ENCODE data around the gene PPP1R14C. TPM values are rescaled to one million over a fixed set of nuclear protein-coding genes. Genes with fewer than 3 reads are reported as not detected.

PPP1R14C gene
- total RNA-seq, 2 donors from 2014 or later, result 0.95 to 1.3 TPM

GRCh38 chr6:150255840-150256239 is 113.0 kb downstream of the PPP1R14C start:
- no peaks in the 10 kb centered on the region for H3K27me3 ChIP-seq (replicated peaks; ENCODE audit: insufficient read depth)
- H3K36me3 ChIP-seq, result no peaks in the 10 kb centered on the region
- H3K4me3 ChIP-seq, result no peak overlapping the region
- H3K9me3 ChIP-seq, result no peaks in the 10 kb centered on the region
- TF ChIP-seq CTCF (IDR thresholded peaks at IDR 0.05), result no peak
- H3K27ac ChIP-seq, result no peak overlapping the region
- H3K4me1 ChIP-seq (ENCODE audit: control insufficient read depth in 1 of 2, low read depth in 2 of 2), result no peaks in the 10 kb centered on the region
- DNase-seq (ENCODE audit: low spot score) (no peak), ATAC-seq (ENCODE audit: insufficient number of reproducible peaks, low FRiP score, low read depth) (no peak)

DNA sequence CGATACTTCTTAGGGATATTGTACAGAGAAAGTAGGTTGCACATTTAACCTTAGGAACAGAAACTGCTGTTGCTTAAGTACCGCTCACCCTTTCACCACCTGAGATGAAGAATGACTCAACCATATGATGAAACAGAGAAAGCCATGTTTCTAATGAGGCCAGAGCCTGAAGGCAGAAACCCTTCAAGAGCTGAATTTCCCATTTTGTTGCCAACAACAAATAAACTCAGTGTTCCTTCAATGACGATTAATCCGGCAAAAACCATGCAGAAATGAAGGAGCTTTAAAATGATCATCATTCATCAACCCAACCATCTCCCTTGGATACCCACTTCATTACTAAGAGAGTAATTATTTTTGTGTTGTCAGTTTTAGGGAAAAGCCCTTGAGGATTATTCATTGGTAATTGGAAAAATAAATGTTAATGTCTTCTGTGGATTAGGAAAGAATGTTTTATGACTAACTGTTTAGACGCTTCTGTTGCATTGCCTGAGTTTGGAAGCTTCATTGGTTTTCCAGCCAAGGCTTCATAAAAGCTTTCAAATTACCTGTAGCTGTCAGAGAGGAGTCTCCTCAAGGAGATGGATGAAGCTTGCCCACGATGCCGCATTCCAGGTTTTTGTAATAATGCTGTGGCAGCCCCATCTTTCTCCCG is 113.9 kb downstream of the PPP1R14C start:
- Histone ChIP-seq H3K27ac (no peak overlapping the region), H3K4me1 (ENCODE audit: control insufficient read depth in 1 of 2, low read depth in 2 of 2) (no peaks in the 10 kb centered on the region), H3K27me3 (replicated peaks; ENCODE audit: insufficient read depth) (no peaks in the 10 kb centered on the region), H3K4me3 (no peak overlapping the region), H3K36me3 (no peaks in the 10 kb centered on the region), H3K9me3 (no peaks in the 10 kb centered on the region)
- DNase-seq (ENCODE audit: low spot score) (no peak), ATAC-seq (ENCODE audit: insufficient number of reproducible peaks, low FRiP score, low read depth) (no peak)
- TF ChIP-seq CTCF (IDR thresholded peaks at IDR 0.05), result no peak

- no peaks in the 10 kb centered on the region for H3K9me3 ChIP-seq
- no peak for TF ChIP-seq CTCF (IDR thresholded peaks at IDR 0.05)
- no peaks in the 10 kb centered on the region for H3K27me3 ChIP-seq (replicated peaks; ENCODE audit: insufficient read depth)
- ATAC-seq (ENCODE audit: insufficient number of reproducible peaks, low FRiP score, low read depth) (no peak), DNase-seq (ENCODE audit: low spot score) (no peak)
- H3K36me3 ChIP-seq, result no peaks in the 10 kb centered on the region
- H3K27ac ChIP-seq, result no peak overlapping the region
- H3K4me3 ChIP-seq, result no peak overlapping the region
- no peaks in the 10 kb centered on the region for H3K4me1 ChIP-seq (ENCODE audit: control insufficient read depth in 1 of 2, low read depth in 2 of 2)
These were observed 115.5 kb downstream of the PPP1R14C start for GRCh38 chr6:150258381-150258780.

GRCh38 chr6:150260931-150261330 is 118.1 kb downstream of the PPP1R14C start:
- Histone ChIP-seq H3K36me3 (no peaks in the 10 kb centered on the region), H3K27ac (no peak overlapping the region)

More at GRCh38 chr6:150260931-150261330, 118.1 kb downstream of the PPP1R14C start:
- H3K4me3 ChIP-seq, result no peak overlapping the region
- no peak for TF ChIP-seq CTCF (IDR thresholded peaks at IDR 0.05)
- no peaks in the 10 kb centered on the region for H3K4me1 ChIP-seq (ENCODE audit: control insufficient read depth in 1 of 2, low read depth in 2 of 2)
- DNase-seq (ENCODE audit: low spot score) (no peak), ATAC-seq (ENCODE audit: insufficient number of reproducible peaks, low FRiP score, low read depth) (no peak)
- H3K27me3 ChIP-seq (replicated peaks; ENCODE audit: insufficient read depth), result no peaks in the 10 kb centered on the region
- no peaks in the 10 kb centered on the region for H3K9me3 ChIP-seq

All from thoracic aorta (tissue), 2 donors.